Body of pancreas (tissue), 4 donors: ENCODE data around the gene CRKL. TPM values are rescaled to one million over a fixed set of nuclear protein-coding genes. Genes with fewer than 3 reads are reported as not detected.

Experiments
- ATAC-seq: fragments of 150-250 bp; one replicate; pipeline ENCODE4 v1.9.1; 2016
- DNase-seq, 4 donors: peaks; one replicate each; pipeline ENCODE4 v3.0.0-alpha.2; 2019
- H3K27ac ChIP-seq, 4 donors: fragments of 200-600 bp; sonication (generic); 1 replicate in 3 of 4; 2 replicates in 1 of 4; pipeline versions ENCODE4 v1.5.1 to v1.6.1; 2016 to 2019; ENCODE audit warnings: mild to moderate bottlenecking in 1 of 4, mixed read lengths in 1 of 4, moderate library complexity in 1 of 4
- H3K27me3 ChIP-seq, 2 donors: fragments of 200-600 bp; sonication (generic); one replicate each; pipeline ENCODE4 v1.6.0; 2016; ENCODE audit warnings: mild to moderate bottlenecking in 1 of 2
- H3K36me3 ChIP-seq, 2 donors: fragments of 200-600 bp; sonication (generic); replicated peaks in 1 of 2; 2 replicates each; pipeline ENCODE4 v1.5.1; 2016; ENCODE audit warnings: low read depth in 2 of 2; ENCODE audit not compliant: insufficient read depth in 1 of 2
- H3K4me1 ChIP-seq: fragments of 200-600 bp; sonication (generic); one replicate; pipeline ENCODE4 v1.6.0; 2016
- H3K4me3 ChIP-seq, 2 donors: fragments of 200-600 bp; sonication (generic); 1 replicate in 1 of 2; 2 replicates in 1 of 2; pipeline ENCODE4 v1.5.1; 2016 to 2019
- H3K9me3 ChIP-seq, 3 donors: fragments of 200-600 bp; sonication (generic); 1 replicate in 2 of 3; 2 replicates in 1 of 3; pipeline ENCODE4 v1.5.1; 2016
- POLR2A ChIP-seq, 3 donors: fragments of 450-650 bp; IDR thresholded peaks; one replicate each; pipeline ENCODE4 v1.6.1; 2016; ENCODE audit warnings: antibody characterized with exemption in 3 of 3, mild to moderate bottlenecking in 2 of 3
- WGBS, 2 donors: methylation state at CpG; one replicate each; pipeline ENCODE4 v1.1.5; 2017; 5-methylcytosine and 5-hydroxymethylcytosine counted together
- intact Hi-C: fragments of 100-400 bp; cut with DNase I; formaldehyde crosslinking; loops from one replicate; pipeline ENCODE4 v1.15.1; 2023
- total RNA-seq, 2 donors: library from RNA; depleted of rRNA; stranded (reverse); fragments of >200 nt; gene quantifications; one replicate each; pipeline ENCODE4 v1.1.0, GENCODE V29; 2016
- TF ChIP-seq, protein P1 (sequence below), 7 experiments: fragments of 450-650 bp in 4 of 7; fragments of 200-600 bp in 3 of 7; sonication (generic) in 3 of 7; IDR thresholded peaks; one replicate each; pipeline ENCODE4 v1.5.1; 2016 to 2019; ENCODE audit warnings: antibody characterized with exemption in 7 of 7

The CRKL gene
- total RNA-seq, 2 donors from 2014 or later: 18.2 to 25.4 TPM

DNA sequence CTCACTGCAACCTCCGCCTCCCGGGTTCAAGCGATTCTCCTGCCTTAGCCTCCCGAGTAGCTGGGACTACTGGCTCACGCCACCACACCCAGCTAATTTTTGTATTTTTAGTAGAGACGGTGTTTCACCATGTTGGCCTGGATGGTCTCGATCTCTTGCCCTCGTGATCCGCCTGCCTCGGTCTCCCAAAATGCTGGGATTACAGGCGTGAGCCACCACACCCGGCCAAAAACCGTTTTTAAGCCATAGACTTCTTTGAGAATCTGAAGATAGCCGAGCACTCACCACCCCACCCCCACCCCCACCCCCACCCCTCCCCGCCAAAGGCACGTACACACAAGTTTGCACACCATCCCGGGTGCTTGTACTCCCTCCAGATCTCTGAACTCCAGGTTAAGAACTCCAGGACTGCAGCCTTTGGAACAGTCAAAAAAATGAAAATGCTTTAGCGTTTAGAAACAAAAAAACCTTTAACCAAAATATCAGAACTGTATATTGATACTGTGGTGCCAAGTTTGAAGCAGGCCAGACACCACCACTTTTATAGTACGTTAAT lies 1.5 kb downstream of the CRKL start:
- TF ChIP-seq, protein P1, sequence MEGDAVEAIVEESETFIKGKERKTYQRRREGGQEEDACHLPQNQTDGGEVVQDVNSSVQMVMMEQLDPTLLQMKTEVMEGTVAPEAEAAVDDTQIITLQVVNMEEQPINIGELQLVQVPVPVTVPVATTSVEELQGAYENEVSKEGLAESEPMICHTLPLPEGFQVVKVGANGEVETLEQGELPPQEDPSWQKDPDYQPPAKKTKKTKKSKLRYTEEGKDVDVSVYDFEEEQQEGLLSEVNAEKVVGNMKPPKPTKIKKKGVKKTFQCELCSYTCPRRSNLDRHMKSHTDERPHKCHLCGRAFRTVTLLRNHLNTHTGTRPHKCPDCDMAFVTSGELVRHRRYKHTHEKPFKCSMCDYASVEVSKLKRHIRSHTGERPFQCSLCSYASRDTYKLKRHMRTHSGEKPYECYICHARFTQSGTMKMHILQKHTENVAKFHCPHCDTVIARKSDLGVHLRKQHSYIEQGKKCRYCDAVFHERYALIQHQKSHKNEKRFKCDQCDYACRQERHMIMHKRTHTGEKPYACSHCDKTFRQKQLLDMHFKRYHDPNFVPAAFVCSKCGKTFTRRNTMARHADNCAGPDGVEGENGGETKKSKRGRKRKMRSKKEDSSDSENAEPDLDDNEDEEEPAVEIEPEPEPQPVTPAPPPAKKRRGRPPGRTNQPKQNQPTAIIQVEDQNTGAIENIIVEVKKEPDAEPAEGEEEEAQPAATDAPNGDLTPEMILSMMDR (IDR thresholded peaks at IDR 0.05): no peak
- no peak for TF ChIP-seq POLR2A (IDR thresholded peaks at IDR 0.05)
- Histone ChIP-seq H3K27ac (peak overlapping the region in 2 of 4 donors; percentile 97 to 98), H3K4me1 (peaks cover 33% of the 10 kb centered on the region), H3K27me3 (no peaks in the 10 kb centered on the region), H3K36me3 (no peaks in the 10 kb centered on the region), H3K9me3 (no peaks in the 10 kb centered on the region), H3K4me3 (peak overlapping the region; percentile 71 to 86)
- 2 to 3% methylated on average over 18 to 19 of the region's 19 CpGs for WGBS, 2 donors
- ATAC-seq (no peak), DNase-seq (peak in 1 of 4 donors; percentile 17)
- intact Hi-C loops: loop anchor here (10.0 kb wide), 1 partner anchor 46 kb away; the partner anchor contains the start of gene AIFM3

DNA sequence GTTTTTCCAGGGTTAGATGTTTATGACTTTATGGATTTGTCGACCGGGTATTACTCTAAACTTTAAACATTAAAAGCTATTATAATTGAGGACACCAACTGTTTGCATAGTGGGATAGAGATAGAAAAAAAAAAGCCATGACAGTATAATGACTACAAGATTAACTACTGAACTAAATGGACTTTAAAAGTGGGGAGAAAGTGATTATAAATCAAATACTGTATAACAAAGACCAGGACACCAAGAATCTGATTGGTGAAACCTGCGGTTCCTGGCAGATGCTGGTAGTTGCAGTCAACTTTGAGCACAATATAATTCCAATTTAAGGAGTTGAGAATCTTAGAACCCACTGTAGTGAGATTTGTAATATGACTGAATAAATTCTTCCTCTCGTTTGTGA lies 2.5 kb downstream of the CRKL start:
- peak overlapping the region in 1 of 2 donors; percentile 3 for H3K4me3 ChIP-seq
- intact Hi-C loops: loop anchor here (10.0 kb wide), 1 partner anchor 45 kb away; the partner anchor contains the start of gene AIFM3
- WGBS, 2 donors: 6% methylated on average over 4 of the region's 4 CpGs
- peak overlapping the region in 1 of 4 donors; percentile 21 for H3K27ac ChIP-seq
- H3K4me1 ChIP-seq: peaks cover 39% of the 10 kb centered on the region
- no peaks in the 10 kb centered on the region for H3K9me3 ChIP-seq
- H3K36me3 ChIP-seq: no peaks in the 10 kb centered on the region
- DNase-seq (no peak), ATAC-seq (no peak)
- H3K27me3 ChIP-seq: no peaks in the 10 kb centered on the region
- no peak for TF ChIP-seq POLR2A (IDR thresholded peaks at IDR 0.05)
- TF ChIP-seq, protein P1 (IDR thresholded peaks at IDR 0.05): no peak

DNA sequence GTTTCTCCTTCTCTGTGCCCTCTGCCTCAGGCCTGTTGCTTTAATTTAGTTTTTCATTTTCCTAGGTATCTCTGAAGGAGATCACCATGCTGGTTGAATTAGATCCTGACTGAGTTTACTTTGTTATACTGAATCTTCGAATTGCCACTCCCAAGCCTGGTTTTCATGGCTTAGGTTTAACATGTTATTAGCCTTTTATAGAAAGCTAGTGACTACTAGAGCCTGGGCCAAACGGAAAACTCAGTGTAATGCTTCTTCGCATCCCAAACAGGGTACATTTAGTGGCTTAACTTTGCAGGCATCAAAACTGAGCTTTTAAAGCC lies 3.6 kb downstream of the CRKL start:
- H3K4me3 ChIP-seq: no peak overlapping the region
- H3K27me3 ChIP-seq: no peaks in the 10 kb centered on the region
- TF ChIP-seq POLR2A (IDR thresholded peaks at IDR 0.05): no peak
- TF ChIP-seq, protein P1 (IDR thresholded peaks at IDR 0.05): no peak
- H3K27ac ChIP-seq: no peak overlapping the region
- DNase-seq (no peak), ATAC-seq (no peak)
- peaks cover 50% of the 10 kb centered on the region for H3K4me1 ChIP-seq
- WGBS, 2 donors: 34 to 41% methylated on average over 3 of the region's 3 CpGs
- H3K9me3 ChIP-seq: no peaks in the 10 kb centered on the region
- intact Hi-C loops: no loop called here
- no peaks in the 10 kb centered on the region for H3K36me3 ChIP-seq

DNA sequence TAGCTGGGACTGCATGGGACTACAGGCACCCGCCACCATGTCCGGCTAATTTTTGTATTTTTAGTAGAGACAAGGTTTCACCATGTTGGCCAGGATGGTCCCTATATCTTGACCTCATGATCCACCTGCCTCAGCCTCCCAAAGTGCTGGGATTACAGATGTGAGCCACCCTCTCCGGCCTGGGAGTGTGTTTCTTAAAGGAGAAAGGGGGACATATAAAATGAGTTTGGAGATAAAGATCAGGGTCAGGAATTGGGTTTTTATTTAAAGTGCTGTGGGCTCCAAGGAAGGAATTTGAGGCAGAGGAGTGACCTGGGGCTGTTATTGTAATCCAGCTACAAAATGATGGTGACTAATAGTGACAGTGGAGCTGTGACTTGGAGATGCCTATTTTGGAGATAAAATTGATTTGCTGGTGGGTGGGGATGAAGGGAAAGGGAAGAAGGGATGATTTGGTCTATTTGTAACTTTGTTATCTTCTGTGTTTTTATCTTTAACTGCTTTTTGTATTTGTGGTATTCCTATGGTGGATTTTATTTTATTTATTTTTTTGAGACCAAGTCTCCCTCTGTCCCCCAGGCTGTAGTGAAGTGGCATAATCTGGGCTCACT lies 5.0 kb downstream of the CRKL start:
- 64 to 94% methylated on average over 1 to 3 of the region's 3 CpGs for WGBS, 2 donors
- Histone ChIP-seq H3K36me3 (no peaks in the 10 kb centered on the region), H3K9me3 (no peaks in the 10 kb centered on the region), H3K4me3 (no peak overlapping the region), H3K4me1 (peaks cover 50% of the 10 kb centered on the region), H3K27me3 (no peaks in the 10 kb centered on the region), H3K27ac (no peak overlapping the region)
- TF ChIP-seq POLR2A (IDR thresholded peaks at IDR 0.05): no peak
- TF ChIP-seq, protein P1 (IDR thresholded peaks at IDR 0.05): no peak
- DNase-seq: no peak
- intact Hi-C loops: no loop called here
- no peak for ATAC-seq

DNA sequence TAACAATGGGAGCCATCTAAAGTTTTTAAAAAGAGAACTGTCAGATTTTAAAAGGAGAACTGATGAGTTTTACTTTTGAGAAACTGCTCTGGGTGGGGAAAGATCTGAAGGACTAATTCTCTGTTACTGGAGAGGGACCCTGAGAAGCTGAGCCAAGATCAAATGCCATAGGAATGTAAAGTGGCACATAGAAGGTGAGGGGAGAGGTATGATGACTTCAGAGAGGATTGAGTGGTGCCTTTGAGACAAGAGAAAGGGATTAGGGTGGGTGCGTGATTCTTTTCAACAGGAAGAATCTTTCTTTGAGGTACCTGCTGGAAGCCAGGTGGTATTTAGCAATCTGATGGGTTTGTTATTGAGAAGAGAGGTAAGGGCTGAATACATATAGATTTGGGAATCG lies 9.0 kb downstream of the CRKL start:
- TF ChIP-seq, protein P1 (IDR thresholded peaks at IDR 0.05): no peak
- no peak for TF ChIP-seq POLR2A (IDR thresholded peaks at IDR 0.05)
- no peak overlapping the region for H3K4me3 ChIP-seq
- peaks cover 47% of the 10 kb centered on the region for H3K4me1 ChIP-seq
- H3K9me3 ChIP-seq: no peaks in the 10 kb centered on the region
- DNase-seq (no peak), ATAC-seq (no peak)
- H3K27ac ChIP-seq: no peak overlapping the region
- H3K36me3 ChIP-seq: no peaks in the 10 kb centered on the region
- no peaks in the 10 kb centered on the region for H3K27me3 ChIP-seq
- intact Hi-C loops: no loop called here
- WGBS, 2 donors: 90 to 95% methylated on average over 2 of the region's 2 CpGs
